Measurements from ENCODE around the gene UIMC1.

The UIMC1 gene

GRCh38 chr5:176865964-176866363 is 140.6 kb downstream of the UIMC1 start:
- DNase-seq = no peak

- no peak for DNase-seq
Measured at GRCh38 chr5:176864755-176865154, 141.8 kb downstream of the UIMC1 start.

- DNase-seq = no peak
Measured at GRCh38 chr5:176863765-176864098, 142.8 kb downstream of the UIMC1 start.

GRCh38 chr5:176863041-176863764 is 143.4 kb downstream of the UIMC1 start:
- DNase-seq = no peak

GRCh38 chr5:176862330-176862995 is 144.1 kb downstream of the UIMC1 start:
- no peak for DNase-seq

GRCh38 chr5:176861276-176861675 is 145.3 kb downstream of the UIMC1 start:
- DNase-seq = no peak

- DNase-seq = no peak
Measured at GRCh38 chr5:176860381-176860780, 146.2 kb downstream of the UIMC1 start.

GRCh38 chr5:176859916-176860315 is 146.7 kb downstream of the UIMC1 start:
- no peak for DNase-seq

- DNase-seq = no peak
Measured at GRCh38 chr5:176857894-176858273, 148.7 kb downstream of the UIMC1 start.

GRCh38 chr5:176857216-176857893 is 149.2 kb downstream of the UIMC1 start:
- DNase-seq = no peak

GRCh38 chr5:176856746-176857145 is 149.8 kb downstream of the UIMC1 start:
- no peak for DNase-seq

- no peak for DNase-seq
Measured at GRCh38 chr5:176855598-176855997, 151.0 kb downstream of the UIMC1 start.
